Sigmoid colon (tissue), 3 donors: ENCODE results near the gene PRSS1.
"Not testable (repeated sequence)": the region's sequence is repeated elsewhere in the genome, so short reads cannot be mapped to it uniquely, and the experiment has no call there.

Source experiments
- POLR2A ChIP-seq, 2 donors: fragments of 450-650 bp; IDR thresholded peaks; one replicate each; pipeline ENCODE4 v1.6.1; 2016; ENCODE audit warnings: antibody characterized with exemption in 2 of 2, mild to moderate bottlenecking in 2 of 2, moderate library complexity in 2 of 2
- TF ChIP-seq, protein P1 (sequence below), 4 experiments: fragments of 450-650 bp in 3 of 4; fragments of 200-600 bp in 1 of 4; IDR thresholded peaks; one replicate each; pipeline ENCODE4 v1.5.1; 2016 to 2019; ENCODE audit warnings: antibody characterized with exemption in 4 of 4, mild to moderate bottlenecking in 3 of 4, moderate library complexity in 2 of 4

DNA sequence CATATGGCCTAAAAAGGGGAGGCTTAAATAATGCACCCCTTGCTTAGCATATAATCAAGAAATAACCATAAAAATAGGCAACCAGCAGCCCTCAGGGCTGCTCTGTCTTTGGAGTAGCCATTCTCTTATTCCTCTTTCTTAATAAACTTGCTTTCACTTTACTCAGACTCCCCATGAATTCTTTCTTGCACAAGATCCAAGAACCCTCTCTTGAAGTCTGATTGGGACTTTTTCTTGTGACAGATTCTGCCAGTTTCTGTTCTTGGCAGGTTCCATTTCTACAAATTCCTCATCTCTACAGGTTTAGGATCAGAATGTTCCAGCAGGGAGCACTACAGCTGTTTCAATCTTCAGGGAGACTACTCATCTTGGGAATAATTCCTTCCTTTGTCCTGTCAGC is 40.5 kb upstream of the PRSS1 start:
- TF ChIP-seq, protein P1, sequence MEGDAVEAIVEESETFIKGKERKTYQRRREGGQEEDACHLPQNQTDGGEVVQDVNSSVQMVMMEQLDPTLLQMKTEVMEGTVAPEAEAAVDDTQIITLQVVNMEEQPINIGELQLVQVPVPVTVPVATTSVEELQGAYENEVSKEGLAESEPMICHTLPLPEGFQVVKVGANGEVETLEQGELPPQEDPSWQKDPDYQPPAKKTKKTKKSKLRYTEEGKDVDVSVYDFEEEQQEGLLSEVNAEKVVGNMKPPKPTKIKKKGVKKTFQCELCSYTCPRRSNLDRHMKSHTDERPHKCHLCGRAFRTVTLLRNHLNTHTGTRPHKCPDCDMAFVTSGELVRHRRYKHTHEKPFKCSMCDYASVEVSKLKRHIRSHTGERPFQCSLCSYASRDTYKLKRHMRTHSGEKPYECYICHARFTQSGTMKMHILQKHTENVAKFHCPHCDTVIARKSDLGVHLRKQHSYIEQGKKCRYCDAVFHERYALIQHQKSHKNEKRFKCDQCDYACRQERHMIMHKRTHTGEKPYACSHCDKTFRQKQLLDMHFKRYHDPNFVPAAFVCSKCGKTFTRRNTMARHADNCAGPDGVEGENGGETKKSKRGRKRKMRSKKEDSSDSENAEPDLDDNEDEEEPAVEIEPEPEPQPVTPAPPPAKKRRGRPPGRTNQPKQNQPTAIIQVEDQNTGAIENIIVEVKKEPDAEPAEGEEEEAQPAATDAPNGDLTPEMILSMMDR (IDR thresholded peaks at IDR 0.05), result not testable (repeated sequence)
- TF ChIP-seq POLR2A (IDR thresholded peaks at IDR 0.05), result not testable (repeated sequence)
